HepG2 (cell line): ENCODE results near the gene PREX1. TPM values are rescaled to one million over a fixed set of nuclear protein-coding genes. Genes with fewer than 3 reads are reported as not detected.
A peak's percentile ranks its signal among the peaks of the same experiment; 100 is the strongest.

Experiments used
- HNF1B ChIP-seq: sonication (generic); formaldehyde crosslinking; IDR thresholded peaks from 2 replicates; pipeline ENCODE4 v1.5.1; 2020; ENCODE audit warnings: mild to moderate bottlenecking, moderate library complexity, missing genetic modification reagents
- HOXA3 ChIP-seq: sonication (generic); formaldehyde crosslinking; IDR thresholded peaks from 2 replicates; pipeline ENCODE4 v1.5.0; 2020; ENCODE audit warnings: missing genetic modification reagents
- KDM5B ChIP-seq: sonication (generic); formaldehyde crosslinking; IDR thresholded peaks from 2 replicates; pipeline ENCODE4 v1.4.0; 2020; ENCODE audit warnings: missing genetic modification reagents, mild to moderate bottlenecking, borderline replicate concordance
- MBD4 ChIP-seq: IDR thresholded peaks from 2 replicates; pipeline ENCODE4 v1.6.1; 2012; ENCODE audit warnings: low read length, inconsistent platforms, borderline replicate concordance
- MBNL3 ChIP-seq: fragments of 250-450 bp; sonication (Bioruptor Pico); conservative IDR thresholded peaks from 2 replicates; pipeline ENCODE4 v1.8.0; 2022; ENCODE audit warnings: mild to moderate bottlenecking, inconsistent platforms
- MED8 ChIP-seq: sonication (generic); formaldehyde crosslinking; IDR thresholded peaks from 2 replicates; pipeline ENCODE4 v1.8.1; 2023; ENCODE audit warnings: mild to moderate bottlenecking, missing genetic modification reagents; ENCODE audit not compliant: insufficient replicate concordance
- MEIS1 ChIP-seq: sonication (generic); formaldehyde crosslinking; IDR thresholded peaks from 2 replicates; pipeline ENCODE4 v1.9.0; 2021; ENCODE audit warnings: mild to moderate bottlenecking, missing genetic modification reagents, moderate library complexity, borderline replicate concordance
- NR0B2 ChIP-seq: sonication (generic); formaldehyde crosslinking; IDR thresholded peaks from 2 replicates; pipeline ENCODE4 v1.4.0; 2020; ENCODE audit warnings: mild to moderate bottlenecking, missing genetic modification reagents
- PITX1 ChIP-seq: sonication (generic); formaldehyde crosslinking; IDR thresholded peaks from 2 replicates; pipeline ENCODE4 v1.5.1; 2020; ENCODE audit warnings: mild to moderate bottlenecking, missing genetic modification reagents
- RFX1 ChIP-seq: fragments of 450-650 bp; IDR thresholded peaks from 2 replicates; pipeline ENCODE4 v1.6.1; 2017
- RFXANK ChIP-seq: IDR thresholded peaks from 2 replicates; pipeline ENCODE4 v1.6.1; 2016
- RNF2 ChIP-seq: fragments of 450-650 bp; conservative IDR thresholded peaks from 2 replicates; pipeline ENCODE4 v1.6.1; 2016; ENCODE audit warnings: low read depth
- SIN3B ChIP-seq: fragments of 150-350 bp; IDR thresholded peaks from 2 replicates; pipeline ENCODE4 v1.6.1; 2014; ENCODE audit warnings: low read length
- SNAPC2 ChIP-seq: sonication (generic); formaldehyde crosslinking; IDR thresholded peaks from 2 replicates; pipeline ENCODE4 v1.8.1; 2022; ENCODE audit warnings: mild to moderate bottlenecking, missing genetic modification reagents
- TERF1 ChIP-seq: sonication (generic); formaldehyde crosslinking; IDR thresholded peaks from 2 replicates; pipeline ENCODE4 v1.8.0; 2022; ENCODE audit warnings: mild to moderate bottlenecking, missing genetic modification reagents, moderate library complexity
- YY1 ChIP-seq: IDR thresholded peaks from 2 replicates; pipeline ENCODE4 v1.6.1; 2011; ENCODE audit warnings: low read length, low read depth, moderate library complexity, mild to moderate bottlenecking; ENCODE audit not compliant: insufficient read depth, insufficient replicate concordance
- ZBED4 ChIP-seq: sonication (generic); formaldehyde crosslinking; IDR thresholded peaks from 2 replicates; pipeline ENCODE4 v1.4.0; 2020; ENCODE audit warnings: missing genetic modification reagents, borderline replicate concordance
- ZNF138 ChIP-seq: sonication (generic); formaldehyde crosslinking; IDR thresholded peaks from 2 replicates; pipeline ENCODE4 v1.5.0; 2020; ENCODE audit warnings: mild to moderate bottlenecking, low read depth, missing genetic modification reagents
- ZNF720 ChIP-seq: sonication (generic); formaldehyde crosslinking; IDR thresholded peaks from 2 replicates; pipeline ENCODE4 v1.4.0; 2020; ENCODE audit warnings: missing genetic modification reagents
- ZNF784 ChIP-seq: sonication (generic); formaldehyde crosslinking; IDR thresholded peaks from 2 replicates; pipeline ENCODE4 v1.5.1; 2020; ENCODE audit warnings: missing genetic modification reagents, mild to moderate bottlenecking, borderline replicate concordance
- ZSCAN30 ChIP-seq: sonication (generic); formaldehyde crosslinking; IDR thresholded peaks from 2 replicates; pipeline ENCODE4 v1.5.0; 2020; ENCODE audit warnings: mild to moderate bottlenecking, missing genetic modification reagents
- polyA plus RNA-seq, 8 experiments: library from polyadenylated mRNA; depleted of rRNA in 3 of 8; stranded (reverse) in 7 of 8; unstranded in 1 of 8; fragments of >200 nt; fragmentation: Illumina TruSeq in 4 of 8; extraction: Trizol in 4 of 8; gene quantifications; 2 replicates each; pipeline versions ENCODE4 v1.2.1 to v1.2.3, GENCODE V29; 2011 to 2016; ENCODE audit warnings: low read depth in 4 of 8, missing spikeins in 1 of 8, mixed read lengths in 1 of 8; ENCODE audit not compliant: insufficient read depth in 1 of 8
- total RNA-seq, 5 experiments: library from RNA; depleted of rRNA; stranded (reverse); fragments of >200 nt; fragmentation: Illumina TruSeq; extraction: Trizol; gene quantifications; 2 replicates each; pipeline ENCODE4 v1.2.3, GENCODE V29; 2016; ENCODE audit warnings: low read depth in 1 of 5

Gene PREX1
- total and polyA plus RNA-seq, 2 of the 13 experiments (the other 11 are each of a cell fraction or from before 2014, with no cell fraction given): 0.02 to 0.04 TPM

- peak; percentile 86; the same call in 1 of the 2 replicates for TF ChIP-seq MEIS1 (CRISPR knock-in tag)
- TF ChIP-seq PITX1 (CRISPR knock-in tag): peak; percentile 48
- no peak for TF ChIP-seq SIN3B
- TF ChIP-seq ZBED4 (CRISPR knock-in tag): no peak
- TF ChIP-seq RFXANK (CRISPR knock-in tag): no peak
- TF ChIP-seq RNF2: no peak
- TF ChIP-seq MED8: peak; percentile 34
- peak; percentile 82; the same call in 1 of the 2 replicates for TF ChIP-seq HNF1B (CRISPR knock-in tag)
- TF ChIP-seq ZNF138 (CRISPR knock-in tag): no peak
- no peak for TF ChIP-seq TERF1 (CRISPR knock-in tag)
- TF ChIP-seq RFX1: no peak
- no peak for TF ChIP-seq ZNF720 (CRISPR knock-in tag)
- TF ChIP-seq NR0B2 (CRISPR knock-in tag): 0 out of 2 replicates have a peak, but pooled peaks have one; percentile 60
- TF ChIP-seq YY1: peak; percentile 30
- TF ChIP-seq MBNL3 (CRISPR knock-in tag): no peak
- TF ChIP-seq ZNF784 (CRISPR knock-in tag): no peak
- TF ChIP-seq MBD4: no peak
- TF ChIP-seq ZSCAN30 (CRISPR knock-in tag): no peak
- no peak; the same call in 1 of the 2 replicates for TF ChIP-seq KDM5B (CRISPR knock-in tag)
- no peak for TF ChIP-seq SNAPC2
- peak; percentile 59; the same call in 1 of the 2 replicates for TF ChIP-seq HOXA3 (CRISPR knock-in tag)
Measured at GRCh38 chr20:48738399-48739304, 89.1 kb downstream of the PREX1 start (continued).
